Hepatocyte (in vitro differentiated cells): ENCODE measurements around the gene ADCY9.

Experiments used
- EZH2 ChIP-seq: fragments of 200-600 bp; sonication (generic); IDR thresholded peaks from 2 replicates; pipeline ENCODE4 v1.6.1; 2016; ENCODE audit warnings: antibody characterized with exemption, mild to moderate bottlenecking, borderline replicate concordance
- EZH2phosphoT487 ChIP-seq: fragments of 200-600 bp; sonication (generic); IDR thresholded peaks from one replicate; pipeline ENCODE4 v1.6.1; 2018; ENCODE audit warnings: antibody characterized with exemption, mild to moderate bottlenecking, low read depth, moderate library complexity; ENCODE audit not compliant: unreplicated experiment, severe bottlenecking
- TF ChIP-seq, protein P1 (sequence below): fragments of 200-600 bp; sonication (generic); IDR thresholded peaks from 2 replicates; pipeline ENCODE4 v1.5.1; 2016; ENCODE audit warnings: antibody characterized with exemption, mild to moderate bottlenecking; ENCODE audit not compliant: poor library complexity

- TF ChIP-seq, protein P1, sequence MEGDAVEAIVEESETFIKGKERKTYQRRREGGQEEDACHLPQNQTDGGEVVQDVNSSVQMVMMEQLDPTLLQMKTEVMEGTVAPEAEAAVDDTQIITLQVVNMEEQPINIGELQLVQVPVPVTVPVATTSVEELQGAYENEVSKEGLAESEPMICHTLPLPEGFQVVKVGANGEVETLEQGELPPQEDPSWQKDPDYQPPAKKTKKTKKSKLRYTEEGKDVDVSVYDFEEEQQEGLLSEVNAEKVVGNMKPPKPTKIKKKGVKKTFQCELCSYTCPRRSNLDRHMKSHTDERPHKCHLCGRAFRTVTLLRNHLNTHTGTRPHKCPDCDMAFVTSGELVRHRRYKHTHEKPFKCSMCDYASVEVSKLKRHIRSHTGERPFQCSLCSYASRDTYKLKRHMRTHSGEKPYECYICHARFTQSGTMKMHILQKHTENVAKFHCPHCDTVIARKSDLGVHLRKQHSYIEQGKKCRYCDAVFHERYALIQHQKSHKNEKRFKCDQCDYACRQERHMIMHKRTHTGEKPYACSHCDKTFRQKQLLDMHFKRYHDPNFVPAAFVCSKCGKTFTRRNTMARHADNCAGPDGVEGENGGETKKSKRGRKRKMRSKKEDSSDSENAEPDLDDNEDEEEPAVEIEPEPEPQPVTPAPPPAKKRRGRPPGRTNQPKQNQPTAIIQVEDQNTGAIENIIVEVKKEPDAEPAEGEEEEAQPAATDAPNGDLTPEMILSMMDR = no peak
- TF ChIP-seq EZH2 (no peak), EZH2phosphoT487 (no peak)
These were observed 109.7 kb downstream of the ADCY9 start for GRCh38 chr16:4006397-4006999.
